IPS-NIHi7 (cell line): ENCODE data around the gene MESD.

ENCODE experiments used
- DNase-seq: peaks from one replicate; pipeline ENCODE4 v3.0.0; 2012; ENCODE audit warnings: mixed read lengths; ENCODE audit errors: extremely low spot score

The MESD gene

DNA sequence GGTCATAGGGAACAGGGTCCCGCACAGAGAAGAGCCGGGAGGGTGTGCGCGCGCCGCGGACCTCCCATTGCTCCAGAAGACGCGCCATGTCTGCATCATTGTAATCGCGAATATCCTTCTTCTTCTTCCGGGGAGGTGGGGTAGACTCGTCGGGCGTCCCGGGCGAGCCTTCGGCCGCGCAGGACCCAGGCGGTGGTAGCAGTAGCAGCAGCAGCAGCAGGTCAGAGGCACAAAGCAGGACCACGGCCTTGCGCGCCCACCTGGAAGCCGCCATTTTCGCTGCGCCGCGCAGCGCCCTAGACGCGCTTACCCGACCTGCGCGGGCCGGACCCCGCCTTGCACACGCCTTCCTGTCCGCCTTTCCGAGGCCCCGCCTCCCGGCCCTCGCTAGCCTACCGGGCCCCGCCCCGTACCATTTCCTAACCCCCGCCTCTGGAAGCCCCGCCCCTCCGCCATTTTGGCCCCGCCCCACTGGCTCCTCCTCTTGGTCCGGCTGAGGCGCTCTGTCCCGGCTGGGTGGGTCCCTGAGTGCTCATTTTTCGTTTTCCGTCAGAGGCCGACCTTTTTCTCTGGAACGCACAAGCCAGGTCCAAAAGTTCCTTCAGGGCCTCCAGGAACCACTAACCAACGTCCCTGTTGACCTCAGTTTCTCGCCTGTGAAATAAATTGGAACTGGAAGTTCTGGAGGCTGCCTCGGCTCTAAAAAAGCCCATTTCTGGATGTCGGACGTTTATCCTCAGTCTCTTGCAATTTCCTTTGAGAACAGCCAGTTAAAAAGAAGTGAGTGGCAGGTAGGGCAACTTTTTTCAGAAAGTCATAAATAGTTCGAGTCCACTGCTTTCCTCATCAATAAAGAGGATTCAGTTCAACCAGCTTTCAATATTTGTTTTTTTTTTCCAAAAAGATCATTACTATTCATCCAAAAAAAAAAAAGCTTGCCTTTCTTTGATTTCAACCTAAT lies at the start of gene MESD:
MESD (minus strand) TSS at position 302 of the 961 bp plus-strand sequence; CDS start at position 274, 28 bp downstream.
- peak; percentile 99 for DNase-seq

DNA sequence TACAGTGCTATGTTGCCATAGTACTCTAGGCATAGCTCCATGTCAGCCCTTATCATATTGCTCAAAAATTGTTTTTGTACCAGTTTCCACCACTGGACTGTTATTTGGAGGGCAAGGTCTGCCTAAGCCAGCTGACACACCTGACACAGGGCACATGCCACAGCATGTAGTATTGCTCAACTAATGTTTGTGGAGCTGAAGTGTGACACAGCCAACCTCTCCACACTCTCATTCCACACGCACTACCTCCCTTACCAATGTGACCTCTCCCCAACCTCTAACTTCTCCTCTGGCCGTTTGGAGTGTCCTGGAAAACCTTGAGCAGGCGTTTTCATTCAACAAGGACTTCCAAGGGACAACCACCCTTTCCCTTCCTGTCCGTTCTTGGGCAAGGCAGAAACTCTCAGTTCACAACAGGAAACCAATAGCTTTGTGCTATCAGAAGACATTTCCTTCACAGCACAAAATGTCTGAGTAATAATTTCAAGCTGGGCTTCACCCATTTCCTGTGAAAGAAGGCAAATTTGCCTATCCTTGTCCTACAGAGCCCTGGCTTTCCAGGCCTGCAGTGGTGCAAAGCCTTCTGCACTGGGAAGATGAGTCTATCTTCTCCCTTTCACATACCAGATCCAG lies 49.5 kb upstream of the MESD start:
- no peak for DNase-seq

DNA sequence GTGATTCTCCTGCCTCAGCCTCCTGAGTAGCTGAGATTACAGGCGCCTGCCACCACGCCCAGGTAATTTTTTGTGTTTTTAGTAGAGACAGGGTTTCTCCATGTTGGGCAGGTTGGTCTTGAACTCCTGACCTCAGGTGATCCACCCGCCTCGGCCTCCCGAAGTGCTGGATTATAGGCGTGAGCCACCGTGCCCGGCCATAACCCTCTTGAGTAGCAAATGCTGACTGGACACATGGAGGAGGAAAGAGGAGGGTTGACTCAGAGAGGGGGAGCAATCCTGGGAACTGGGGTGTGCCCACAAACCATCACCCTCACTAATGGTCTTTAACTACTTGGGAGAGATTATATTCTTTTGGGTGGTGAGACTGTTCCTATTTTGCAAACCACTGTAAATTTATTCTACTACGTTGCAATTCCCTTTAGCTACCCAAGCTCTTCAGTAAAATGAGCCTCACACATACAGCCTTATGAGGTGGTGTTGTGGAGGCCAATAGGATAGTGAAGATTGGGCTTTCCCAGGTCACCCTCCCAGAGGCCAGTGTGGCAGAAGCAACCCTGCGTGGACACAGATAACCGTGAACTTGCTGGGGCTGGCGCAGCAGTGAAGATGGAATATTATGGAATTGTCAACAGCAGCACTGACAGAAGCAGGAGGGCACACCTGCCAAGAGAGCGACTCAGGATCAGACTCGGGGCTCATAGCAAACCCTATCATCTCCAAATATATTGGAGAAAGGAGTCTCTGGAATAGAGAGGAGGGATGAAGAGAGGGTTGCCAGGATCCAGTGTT lies 48.5 kb upstream of the MESD start:
- no peak for DNase-seq

DNA sequence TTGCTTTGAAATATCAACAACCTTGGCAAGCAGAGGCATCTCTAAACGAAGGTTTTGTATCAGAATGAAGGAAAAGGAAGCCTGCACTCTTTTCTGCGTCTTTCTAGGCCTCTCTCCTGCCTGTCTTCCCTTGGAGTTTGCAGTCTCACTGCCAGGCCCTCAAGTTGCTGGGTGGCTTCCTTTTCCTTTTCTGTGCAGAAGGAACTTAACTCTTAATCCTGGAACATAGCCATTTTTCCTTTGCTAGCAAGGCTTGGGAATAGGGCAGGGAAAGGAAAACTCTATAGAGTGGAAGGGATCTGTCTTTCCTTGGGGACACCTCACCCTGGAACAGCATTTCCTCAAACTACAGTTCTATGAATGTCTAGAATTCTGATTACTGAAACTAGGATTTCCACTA lies 43.9 kb upstream of the MESD start:
- no peak for DNase-seq

DNA sequence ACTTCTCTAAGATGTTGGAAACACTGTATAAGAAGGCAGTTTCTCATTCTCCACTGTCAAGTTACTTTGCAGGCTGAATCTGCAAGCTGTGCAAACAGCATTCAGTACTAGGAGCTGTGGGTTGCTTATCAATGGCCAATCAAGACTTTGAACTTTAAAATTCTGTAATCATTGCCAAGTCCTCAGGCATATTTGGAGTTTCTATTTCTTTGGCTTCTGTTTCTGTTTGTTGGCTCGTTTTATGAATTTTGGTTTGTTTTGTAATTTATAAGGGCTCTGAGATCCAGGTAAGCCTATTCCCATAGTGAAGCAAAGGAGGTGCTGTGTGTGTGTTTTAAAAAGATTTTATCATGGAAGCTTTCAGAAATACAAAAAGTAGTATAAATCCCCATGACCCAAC lies 43.2 kb upstream of the MESD start:
- DNase-seq: no peak

DNA sequence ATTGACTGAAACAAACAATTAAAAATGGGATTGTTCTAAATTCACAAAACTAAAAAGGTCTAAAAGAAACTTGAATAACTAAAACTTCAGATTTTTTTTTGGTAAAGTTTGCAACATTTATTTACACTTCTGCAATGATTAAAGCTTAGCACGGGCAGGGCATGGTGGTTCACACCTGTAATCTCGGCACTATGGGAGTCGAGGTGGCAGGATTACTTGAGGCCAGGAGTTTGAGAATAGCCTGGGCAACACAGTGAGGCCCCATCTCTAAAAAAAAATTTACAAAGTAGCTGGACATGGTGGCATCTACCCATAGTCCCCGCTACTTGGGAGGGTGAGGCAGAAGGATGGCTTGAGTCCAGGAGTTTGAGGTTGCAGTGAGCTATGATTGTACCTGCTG lies 42.7 kb upstream of the MESD start:
- no peak for DNase-seq

DNA sequence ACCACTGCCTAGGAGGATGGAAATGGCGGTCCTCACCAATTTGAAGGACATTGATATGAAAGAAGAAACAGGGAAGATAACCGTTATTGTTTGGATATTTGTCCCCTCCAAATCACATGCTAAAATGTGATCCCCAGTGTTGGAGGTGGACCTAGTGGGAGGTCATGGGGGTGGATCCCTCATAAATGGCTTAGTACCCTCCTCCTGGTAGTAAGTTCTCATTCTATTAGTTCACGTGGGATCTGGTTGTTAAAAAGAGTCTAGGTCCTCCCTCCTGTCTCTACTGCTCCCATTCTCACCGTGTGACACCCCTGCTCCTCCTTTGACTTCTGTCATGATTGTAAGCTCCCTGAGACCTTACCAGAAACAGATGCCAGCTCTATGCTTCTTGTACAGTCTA lies 41.6 kb upstream of the MESD start:
- no peak for DNase-seq

DNA sequence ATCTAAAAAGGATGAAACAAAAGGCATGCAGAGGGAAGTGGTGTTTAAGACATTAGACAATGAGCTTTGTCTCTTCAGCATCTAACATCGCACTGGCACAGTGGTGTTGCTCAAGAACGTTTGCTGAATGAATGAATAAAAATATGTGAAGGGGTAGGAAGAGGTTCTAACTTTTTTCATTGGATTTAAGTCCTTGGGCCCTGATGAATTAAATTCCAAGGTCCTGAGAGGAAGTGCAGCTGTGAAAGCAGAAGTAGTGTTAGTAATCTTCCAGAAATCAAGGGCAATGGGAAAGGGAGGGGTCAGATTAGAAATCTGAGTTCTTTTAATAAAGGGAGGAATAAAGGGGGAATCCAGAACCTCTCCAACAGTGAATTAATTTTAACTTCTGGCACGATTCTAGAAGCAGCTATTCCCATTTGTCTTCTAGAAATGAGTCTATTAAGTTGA lies 40.7 kb upstream of the MESD start:
- DNase-seq: no peak

DNA sequence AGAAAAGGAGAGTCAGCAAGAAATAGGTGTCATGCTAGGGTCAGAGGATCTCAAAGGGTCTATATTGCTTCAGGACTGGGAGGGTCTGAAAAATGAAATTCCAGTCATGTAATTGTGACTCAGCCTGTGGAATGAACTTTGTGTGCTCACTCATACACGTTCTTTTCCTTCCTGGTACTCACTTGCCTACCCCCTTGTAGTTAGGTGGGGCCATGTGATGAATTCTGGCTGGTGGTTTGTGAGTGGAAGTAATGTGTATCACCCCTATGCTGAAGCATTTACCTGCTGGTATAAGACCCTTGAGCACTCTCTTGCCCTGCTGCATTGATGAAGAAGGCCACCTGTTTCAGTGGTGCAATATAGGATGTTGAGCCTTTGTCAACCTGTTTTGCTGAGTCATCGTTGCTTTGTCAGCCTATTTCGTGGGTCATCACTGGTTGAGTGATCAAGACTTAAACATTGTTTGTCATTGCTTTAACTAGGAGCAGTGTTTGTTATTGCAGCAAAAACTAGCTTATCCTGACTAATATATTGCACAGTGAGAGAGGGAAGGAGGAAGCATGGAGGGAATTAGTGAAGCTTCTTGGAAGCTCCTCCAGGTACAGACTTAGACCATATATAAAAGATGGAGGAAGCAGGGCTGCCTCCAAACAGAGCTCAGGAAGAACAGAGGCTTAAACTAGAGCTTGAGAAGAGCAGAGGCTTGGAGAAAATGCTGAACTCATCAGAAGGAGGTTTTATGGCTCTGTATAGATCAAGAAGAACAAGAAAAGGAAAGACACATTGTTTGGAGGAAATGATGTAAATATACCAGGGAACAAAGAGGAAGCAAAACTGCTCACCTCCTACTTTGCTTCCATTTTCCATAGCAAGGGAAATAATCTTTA lies 40.0 kb upstream of the MESD start:
- DNase-seq: no peak

DNA sequence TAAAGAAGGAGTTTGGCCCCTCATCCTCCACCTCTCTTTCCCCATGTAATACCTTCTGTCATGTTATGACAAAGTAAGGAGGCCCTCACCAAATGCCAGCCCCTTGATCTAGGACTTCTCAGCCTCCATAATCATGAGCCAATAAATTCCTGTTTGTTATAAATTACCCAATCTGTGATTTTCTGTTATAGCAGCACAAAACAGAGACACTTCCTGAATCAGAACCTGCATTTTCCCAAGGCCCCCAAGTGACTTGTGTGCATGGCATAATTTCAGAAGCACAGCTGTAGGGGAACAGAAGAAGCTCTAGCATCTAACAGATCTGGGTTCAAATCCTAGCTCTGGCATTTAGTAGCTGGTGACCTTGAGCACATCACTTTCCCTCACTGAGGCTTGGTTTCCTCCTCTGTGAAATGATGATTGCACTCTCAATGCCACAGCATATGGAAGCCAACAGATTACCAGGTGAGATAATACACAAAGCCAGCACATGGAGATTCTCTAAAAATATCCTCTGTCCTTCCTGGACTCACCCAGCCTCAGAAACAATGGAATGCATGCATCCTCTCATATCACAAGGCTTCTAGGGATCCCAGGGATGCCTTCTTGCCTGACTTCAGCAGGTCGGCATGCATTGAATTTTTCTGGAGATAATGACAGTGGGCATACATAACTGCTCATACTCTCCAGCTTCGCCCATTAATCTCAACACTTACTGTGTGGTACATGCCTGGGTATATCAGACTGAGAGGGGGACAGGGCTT lies 37.4 kb upstream of the MESD start:
- DNase-seq: no peak

DNA sequence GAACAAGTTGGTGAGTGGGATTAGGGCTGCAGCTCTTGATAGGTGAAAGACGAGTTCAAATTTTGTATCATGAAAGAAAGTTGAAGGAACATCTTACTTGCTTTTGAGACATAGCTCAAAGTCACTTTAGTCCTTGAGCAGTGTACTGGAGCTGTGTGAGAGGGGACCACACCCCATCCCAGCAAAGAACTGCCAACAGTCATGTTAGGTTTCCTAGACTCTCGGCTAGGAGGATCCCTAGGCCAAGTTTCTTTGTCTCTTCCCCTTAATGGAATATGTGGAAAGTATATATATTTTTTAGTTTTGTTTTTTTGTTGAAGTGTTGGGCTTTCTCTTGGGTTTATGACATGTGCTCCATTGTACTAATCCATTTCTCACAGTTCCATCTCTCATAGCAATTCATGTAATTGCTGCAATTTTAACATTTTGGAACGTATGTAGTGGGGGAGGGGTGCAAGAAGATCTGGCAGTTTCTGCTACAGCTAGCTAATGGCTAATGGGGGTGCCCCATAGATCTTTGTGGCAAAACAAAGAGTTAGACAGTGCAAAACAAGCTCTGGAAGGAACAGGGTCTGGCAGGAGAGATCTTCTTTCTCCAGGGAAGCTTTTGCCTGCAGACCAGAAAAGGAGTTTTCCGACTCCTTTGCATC lies 36.2 kb upstream of the MESD start:
- no peak for DNase-seq

DNA sequence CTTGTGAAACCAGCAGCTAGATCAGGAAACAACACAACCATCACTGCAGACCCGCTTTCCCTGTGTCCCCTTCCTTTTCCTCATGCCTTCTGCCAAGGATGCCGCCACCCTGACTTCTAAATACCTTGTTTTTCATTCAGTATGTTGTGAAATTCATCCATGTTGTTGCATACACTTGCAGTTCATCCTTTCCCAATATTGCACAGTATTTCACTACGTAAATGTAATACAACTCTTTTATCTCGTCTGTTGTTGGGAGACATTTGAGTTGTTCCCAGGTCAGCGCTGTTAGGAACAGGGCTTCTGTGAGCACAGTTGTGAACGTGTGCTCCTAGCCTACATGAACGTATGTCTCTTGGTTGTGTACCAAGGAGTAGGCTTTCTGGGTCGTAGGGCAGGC lies 35.3 kb upstream of the MESD start:
- no peak for DNase-seq

DNA sequence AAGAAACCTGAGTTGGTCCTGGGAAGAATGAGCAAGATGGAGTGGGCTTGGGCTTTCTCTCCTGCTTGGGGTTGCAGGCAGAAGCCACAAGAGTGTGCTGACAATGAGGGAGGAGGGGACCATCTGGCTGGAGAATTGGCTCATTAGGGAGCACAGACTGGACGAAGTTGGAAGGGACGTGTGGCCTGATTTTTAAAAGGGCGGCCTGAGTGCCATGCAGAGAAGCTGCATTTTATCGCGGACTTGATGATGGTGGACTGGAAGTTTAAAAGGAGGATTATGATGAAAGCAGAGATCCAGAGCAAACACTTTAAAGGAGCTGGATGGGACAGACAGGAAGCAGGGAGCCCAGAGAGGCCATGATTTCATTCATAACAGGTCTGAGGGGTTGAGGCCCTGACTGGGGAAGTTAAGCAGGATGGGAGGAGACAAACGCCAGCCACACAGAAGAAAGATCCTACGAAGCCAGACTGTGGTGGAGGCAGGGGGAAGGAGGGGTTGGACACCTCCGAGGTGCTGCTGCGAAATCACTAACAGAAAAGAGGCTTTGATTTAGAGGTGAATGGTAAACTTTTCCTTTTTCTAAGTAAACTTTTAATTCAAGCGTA lies 34.8 kb upstream of the MESD start:
- no peak for DNase-seq

DNA sequence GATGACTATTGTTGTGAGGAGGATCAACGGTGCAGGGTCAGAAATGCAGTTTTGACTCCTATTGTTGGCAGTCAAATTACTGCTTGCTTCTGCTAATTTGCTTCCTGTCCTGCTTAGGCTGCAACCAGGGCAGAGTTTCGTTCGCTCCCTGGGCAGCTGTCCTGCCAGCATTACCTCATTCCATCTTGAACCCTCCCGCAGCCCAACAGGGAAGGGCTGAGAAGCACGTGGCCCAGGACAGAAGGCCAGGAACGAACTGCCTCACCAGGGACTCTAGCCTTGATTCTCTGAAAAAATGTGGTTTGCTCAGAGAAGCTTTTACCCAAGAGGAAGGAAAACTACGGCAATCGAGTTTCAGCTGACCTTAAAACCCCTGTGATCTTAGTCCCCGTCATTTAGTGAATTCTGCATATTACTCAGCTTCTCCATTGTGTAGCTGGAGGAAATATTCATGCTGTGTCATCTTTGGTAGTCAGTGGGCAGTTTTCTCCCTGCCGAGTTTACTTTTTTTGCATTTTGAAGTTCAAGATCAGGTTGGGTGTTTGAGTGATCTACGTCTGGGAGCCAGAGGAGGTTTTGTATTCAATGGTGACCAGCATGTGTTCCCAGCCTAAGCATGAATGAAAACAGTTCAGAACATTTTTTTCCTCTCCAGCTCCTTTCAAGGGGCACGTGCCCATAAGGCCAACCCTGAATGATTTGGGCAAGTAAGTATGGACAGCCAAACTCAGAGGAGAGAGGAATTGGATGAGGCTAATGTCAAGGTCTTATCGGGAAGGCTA lies 34.1 kb upstream of the MESD start:
- peak; percentile 32 for DNase-seq

DNA sequence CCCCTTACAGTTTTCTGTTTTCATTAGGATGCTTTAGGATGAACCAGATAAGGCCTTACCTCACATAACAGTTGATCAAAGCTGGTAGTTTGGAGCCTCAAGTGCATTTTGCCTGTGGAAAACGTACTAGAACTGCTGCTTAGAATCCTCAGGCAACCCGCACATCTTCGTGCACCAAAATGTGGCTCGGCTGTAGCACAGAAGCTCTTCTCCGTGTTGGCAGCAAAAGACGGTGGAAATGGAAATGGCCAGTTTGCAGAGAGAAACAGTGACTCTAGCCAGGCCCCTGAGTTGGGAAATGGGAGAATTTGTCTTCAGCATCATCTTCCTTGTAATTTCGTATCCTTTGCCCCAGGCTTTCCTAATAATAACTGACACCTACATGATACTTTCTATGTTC lies 31.7 kb upstream of the MESD start:
- DNase-seq: no peak

DNA sequence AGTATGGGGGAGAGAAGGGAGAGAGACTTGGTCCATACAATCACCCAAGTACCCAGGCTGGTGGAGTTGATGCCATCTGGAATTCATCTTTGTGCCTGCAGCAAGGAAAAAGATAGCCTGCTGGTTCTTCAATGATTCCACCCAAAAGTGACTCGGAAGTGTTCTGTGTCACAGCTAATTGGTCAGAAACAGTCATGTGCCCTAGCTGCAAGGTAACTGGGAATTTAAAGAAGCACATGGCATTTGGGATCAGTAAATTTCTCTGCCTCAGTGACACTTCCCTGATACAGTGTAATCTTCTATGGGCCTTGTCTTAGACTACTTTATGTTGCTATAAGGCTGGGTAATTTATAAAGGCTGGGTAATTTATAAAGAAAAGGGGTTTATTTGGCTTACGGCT lies 28.6 kb upstream of the MESD start:
- no peak for DNase-seq

DNA sequence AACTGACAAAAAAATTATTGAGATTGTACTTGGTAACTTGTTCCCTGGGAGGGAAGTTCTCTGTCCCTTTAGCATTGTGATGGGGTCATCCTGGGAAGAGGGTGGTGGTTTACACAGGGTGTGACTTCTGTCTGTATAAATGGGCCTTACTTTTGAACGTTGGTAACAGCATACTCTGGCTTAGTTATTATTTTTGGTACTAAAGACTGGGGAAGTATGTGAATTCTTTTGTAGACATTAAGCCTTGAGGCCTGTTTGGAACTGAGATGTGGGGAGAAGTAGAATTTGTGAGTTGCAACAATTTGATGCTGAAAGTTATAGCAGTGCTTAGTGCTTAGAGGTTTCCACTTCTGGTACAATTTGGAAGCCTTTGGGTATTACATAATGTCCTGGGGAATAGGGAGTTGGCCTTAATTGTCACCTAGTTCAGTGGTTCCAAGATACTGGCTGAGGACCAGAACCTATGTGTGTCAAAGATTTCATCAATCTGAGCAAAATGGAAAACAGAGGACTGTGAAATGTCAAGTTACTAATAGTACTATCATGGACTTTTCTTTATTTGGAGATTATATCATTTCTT lies 27.0 kb upstream of the MESD start:
- DNase-seq: no peak
